ENCODE data around the gene CNOT9.
"Not testable (repeated sequence)": the region's sequence is repeated elsewhere in the genome, so short reads cannot be mapped to it uniquely, and the experiment has no call there.

CNOT9 gene

GRCh38 chr2:218568190-218569037 is at the start of gene CNOT9, which contains the start of gene USP37:
CNOT9 (plus strand) TSS chr2:218568839; CDS start chr2:218568955, 116 bp downstream.
USP37 (minus strand) TSS chr2:218568351; CDS start chr2:218558653, 9,698 bp downstream.
- Histone ChIP-seq H3K27ac (ENCODE audit: low read length) (peak within 1 kb of the TSS; percentile 91), H3K4me1 (ENCODE audit: control insufficient read depth, insufficient read depth, low read length) (peaks cover 27% of the 10 kb centered on the region), H3K9ac (ENCODE audit: low read length in 2 of 2) (peak within 1 kb of the TSS; percentile 89 to 92), H3K4me3 (ENCODE audit: low read length in 2 of 2) (peak within 1 kb of the TSS; percentile 86 to 91), H3K27me3 (ENCODE audit: control insufficient read depth in 1 of 2, insufficient read depth in 2 of 2, low read length in 2 of 2) (no peaks in the 10 kb centered on the region), H3K9me3 (ENCODE audit: control insufficient read depth in 2 of 2, low read length in 2 of 2) (no peaks in the 10 kb centered on the region), H3K36me3 (ENCODE audit: control insufficient read depth in 2 of 2, insufficient read depth in 2 of 2, low read length in 2 of 2) (no peaks in the 10 kb centered on the region)

GRCh38 chr2:218518876-218519275 is 49.8 kb upstream of the CNOT9 start:
- Histone ChIP-seq H3K27me3 (ENCODE audit: control insufficient read depth in 1 of 2, insufficient read depth in 2 of 2, low read length in 2 of 2) (no peaks in the 10 kb centered on the region), H3K4me1 (ENCODE audit: control insufficient read depth, insufficient read depth, low read length) (no peaks in the 10 kb centered on the region)

DNA sequence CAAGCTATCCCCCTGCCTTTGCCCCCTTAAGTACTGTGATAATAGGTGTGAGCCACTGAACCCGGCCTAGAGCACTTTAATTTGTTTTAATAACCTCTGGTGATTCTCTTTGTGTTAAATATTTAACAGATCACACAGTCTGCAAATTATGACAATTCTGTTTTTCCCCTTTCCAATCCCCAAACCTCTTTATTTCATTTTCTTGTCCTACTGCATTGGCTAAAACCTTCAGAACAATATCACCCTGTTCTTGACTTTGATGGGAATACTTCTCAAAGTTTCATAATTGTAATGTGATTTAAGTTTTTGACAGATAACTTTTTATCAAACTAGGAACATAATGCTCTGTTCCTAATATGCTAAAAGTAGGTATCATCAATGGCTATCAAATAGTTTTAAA is 45.0 kb upstream of the CNOT9 start:
- no peaks in the 10 kb centered on the region for H3K4me1 ChIP-seq (ENCODE audit: control insufficient read depth, insufficient read depth, low read length)
- H3K27me3 ChIP-seq (ENCODE audit: control insufficient read depth in 1 of 2, insufficient read depth in 2 of 2, low read length in 2 of 2), result no peaks in the 10 kb centered on the region
- H3K9ac ChIP-seq (ENCODE audit: low read length in 2 of 2), result no peak overlapping the region
- no peak overlapping the region for H3K4me3 ChIP-seq (ENCODE audit: low read length in 2 of 2)
- H3K36me3 ChIP-seq (ENCODE audit: control insufficient read depth in 2 of 2, insufficient read depth in 2 of 2, low read length in 2 of 2), result peaks cover 0 to 10% of the 10 kb centered on the region in 2 donors
- H3K9me3 ChIP-seq (ENCODE audit: control insufficient read depth in 2 of 2, low read length in 2 of 2), result no peaks in the 10 kb centered on the region
- no peak overlapping the region for H3K27ac ChIP-seq (ENCODE audit: low read length)

More at GRCh38 chr2:218518876-218519275, 49.8 kb upstream of the CNOT9 start:
- Histone ChIP-seq H3K9ac (ENCODE audit: low read length in 2 of 2) (no peak overlapping the region), H3K4me3 (ENCODE audit: low read length in 2 of 2) (no peak overlapping the region), H3K27ac (ENCODE audit: low read length) (no peak overlapping the region), H3K36me3 (ENCODE audit: control insufficient read depth in 2 of 2, insufficient read depth in 2 of 2, low read length in 2 of 2) (peaks cover 0 to 4% of the 10 kb centered on the region in 2 donors), H3K9me3 (ENCODE audit: control insufficient read depth in 2 of 2, low read length in 2 of 2) (no peaks in the 10 kb centered on the region)

GRCh38 chr2:218528409-218528808 is 40.2 kb upstream of the CNOT9 start:
- H3K9me3 ChIP-seq (ENCODE audit: control insufficient read depth in 2 of 2, low read length in 2 of 2); H3K4me1 ChIP-seq (ENCODE audit: control insufficient read depth, insufficient read depth, low read length); H3K4me3 ChIP-seq (ENCODE audit: low read length in 2 of 2); H3K9ac ChIP-seq (ENCODE audit: low read length in 2 of 2); H3K27ac ChIP-seq (ENCODE audit: low read length); H3K27me3 ChIP-seq (ENCODE audit: control insufficient read depth in 1 of 2, insufficient read depth in 2 of 2, low read length in 2 of 2): not testable (repeated sequence)
- peaks cover 24 to 27% of the 10 kb centered on the region in 2 donors for H3K36me3 ChIP-seq (ENCODE audit: control insufficient read depth in 2 of 2, insufficient read depth in 2 of 2, low read length in 2 of 2)

DNA sequence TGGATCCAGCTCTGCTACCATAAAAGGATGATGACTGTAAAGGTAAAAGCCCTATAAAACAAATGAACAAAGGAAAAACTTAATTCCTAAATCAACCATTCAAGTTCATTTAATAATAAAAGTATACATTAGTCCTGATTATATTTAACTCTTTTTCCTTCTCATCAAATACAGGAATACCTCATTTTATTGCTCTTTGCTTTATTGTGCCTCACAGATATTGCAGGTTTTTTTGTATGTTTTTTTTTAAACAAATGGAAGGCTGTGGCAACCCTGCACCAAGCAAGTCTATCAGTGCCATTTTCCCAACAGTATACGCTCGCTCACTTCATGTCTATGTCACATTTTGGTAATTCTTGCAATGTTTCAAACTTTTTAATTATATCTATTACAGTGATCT is 38.6 kb upstream of the CNOT9 start:
- H3K27me3 ChIP-seq (ENCODE audit: control insufficient read depth in 1 of 2, insufficient read depth in 2 of 2, low read length in 2 of 2), result no peaks in the 10 kb centered on the region
- H3K36me3 ChIP-seq (ENCODE audit: control insufficient read depth in 2 of 2, insufficient read depth in 2 of 2, low read length in 2 of 2), result peaks cover 24 to 27% of the 10 kb centered on the region in 2 donors
- no peak overlapping the region for H3K4me3 ChIP-seq (ENCODE audit: low read length in 2 of 2)
- no peaks in the 10 kb centered on the region for H3K9me3 ChIP-seq (ENCODE audit: control insufficient read depth in 2 of 2, low read length in 2 of 2)
- H3K27ac ChIP-seq (ENCODE audit: low read length), result no peak overlapping the region
- H3K9ac ChIP-seq (ENCODE audit: low read length in 2 of 2), result no peak overlapping the region
- no peaks in the 10 kb centered on the region for H3K4me1 ChIP-seq (ENCODE audit: control insufficient read depth, insufficient read depth, low read length)

DNA sequence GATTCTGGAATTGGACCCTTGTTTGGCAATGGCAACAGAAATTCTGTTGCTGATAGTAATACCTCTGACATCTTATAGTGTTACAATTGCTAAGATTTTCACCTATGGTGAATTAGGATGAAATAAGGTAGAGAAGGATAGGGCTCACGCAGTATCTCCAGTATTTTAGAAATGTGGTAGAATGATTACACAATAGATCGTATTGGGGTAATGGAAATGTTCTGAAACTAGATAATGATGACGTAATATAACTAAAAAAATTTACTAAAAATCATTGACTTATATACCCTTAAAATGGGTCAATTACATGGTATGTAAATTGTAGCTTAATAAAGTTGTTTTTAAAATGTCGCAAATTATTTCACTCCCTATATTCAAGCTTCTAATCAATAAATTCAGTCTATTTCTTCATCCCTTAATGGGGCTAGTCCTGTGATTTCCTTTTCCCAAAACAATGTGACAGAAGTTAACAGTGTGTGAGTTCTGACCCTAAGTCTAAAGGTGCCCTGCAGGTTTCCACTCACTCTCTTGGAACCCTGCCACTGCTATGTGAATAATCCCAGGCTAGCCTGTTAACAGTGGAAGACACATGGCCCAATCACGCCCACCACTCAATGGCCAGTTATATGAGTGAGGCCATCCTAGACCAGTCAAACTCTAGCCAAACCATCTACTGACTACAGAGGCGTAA is 31.7 kb upstream of the CNOT9 start:
- H3K9me3 ChIP-seq (ENCODE audit: control insufficient read depth in 2 of 2, low read length in 2 of 2), result no peaks in the 10 kb centered on the region
- H3K4me1 ChIP-seq (ENCODE audit: control insufficient read depth, insufficient read depth, low read length), result no peaks in the 10 kb centered on the region
- H3K4me3 ChIP-seq (ENCODE audit: low read length in 2 of 2), result no peak overlapping the region
- no peak overlapping the region for H3K9ac ChIP-seq (ENCODE audit: low read length in 2 of 2)
- peaks cover 22 to 32% of the 10 kb centered on the region in 2 donors for H3K36me3 ChIP-seq (ENCODE audit: control insufficient read depth in 2 of 2, insufficient read depth in 2 of 2, low read length in 2 of 2)
- no peak overlapping the region for H3K27ac ChIP-seq (ENCODE audit: low read length)
- no peaks in the 10 kb centered on the region for H3K27me3 ChIP-seq (ENCODE audit: control insufficient read depth in 1 of 2, insufficient read depth in 2 of 2, low read length in 2 of 2)

DNA sequence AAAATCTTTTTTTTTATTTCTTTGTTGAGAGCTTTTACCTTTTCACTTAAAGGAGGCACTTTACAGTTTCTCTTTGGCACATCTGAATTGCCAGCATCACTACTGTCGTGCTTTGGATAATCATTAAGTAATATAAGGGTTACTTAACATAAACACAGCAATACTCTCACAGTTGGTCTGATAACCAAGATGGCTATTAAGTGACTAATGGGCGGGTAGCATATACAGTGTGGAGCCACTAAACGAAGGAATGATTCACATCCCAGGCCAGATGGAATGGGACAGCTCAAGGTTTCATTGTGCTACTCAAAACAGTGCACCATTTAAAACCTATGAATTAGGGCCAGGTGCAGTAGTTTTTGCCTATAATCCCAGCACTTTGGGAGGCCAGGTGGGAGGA is 28.6 kb upstream of the CNOT9 start:
- peaks cover 36 to 46% of the 10 kb centered on the region in 2 donors for H3K36me3 ChIP-seq (ENCODE audit: control insufficient read depth in 2 of 2, insufficient read depth in 2 of 2, low read length in 2 of 2)
- H3K9me3 ChIP-seq (ENCODE audit: control insufficient read depth in 2 of 2, low read length in 2 of 2), result no peaks in the 10 kb centered on the region
- H3K4me1 ChIP-seq (ENCODE audit: control insufficient read depth, insufficient read depth, low read length), result no peaks in the 10 kb centered on the region
- no peak overlapping the region for H3K4me3 ChIP-seq (ENCODE audit: low read length in 2 of 2)
- no peak overlapping the region for H3K9ac ChIP-seq (ENCODE audit: low read length in 2 of 2)
- H3K27ac ChIP-seq (ENCODE audit: low read length), result no peak overlapping the region
- no peaks in the 10 kb centered on the region for H3K27me3 ChIP-seq (ENCODE audit: control insufficient read depth in 1 of 2, insufficient read depth in 2 of 2, low read length in 2 of 2)

DNA sequence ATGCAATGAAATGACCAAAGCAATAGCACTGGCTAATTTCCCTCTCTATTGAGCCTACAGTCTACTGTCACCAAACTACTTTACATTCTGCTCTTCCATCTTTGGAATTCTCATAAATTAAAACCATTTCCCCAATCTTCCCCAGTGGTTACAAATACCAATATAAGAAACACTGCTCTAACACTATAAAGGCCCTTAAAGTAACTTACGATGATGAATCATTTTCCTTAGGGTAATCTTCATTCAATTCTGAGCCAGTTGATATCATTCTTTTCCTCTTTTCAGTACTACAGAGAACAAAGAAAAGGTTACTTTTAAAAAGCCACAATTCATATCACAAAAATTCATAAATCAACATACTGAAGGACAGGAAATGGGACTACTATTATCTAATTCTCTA is 22.6 kb upstream of the CNOT9 start:
- H3K27me3 ChIP-seq (ENCODE audit: control insufficient read depth in 1 of 2, insufficient read depth in 2 of 2, low read length in 2 of 2), result no peaks in the 10 kb centered on the region
- no peaks in the 10 kb centered on the region for H3K9me3 ChIP-seq (ENCODE audit: control insufficient read depth in 2 of 2, low read length in 2 of 2)
- no peak overlapping the region for H3K27ac ChIP-seq (ENCODE audit: low read length)
- peaks cover 30 to 55% of the 10 kb centered on the region in 2 donors for H3K36me3 ChIP-seq (ENCODE audit: control insufficient read depth in 2 of 2, insufficient read depth in 2 of 2, low read length in 2 of 2)
- no peak overlapping the region for H3K9ac ChIP-seq (ENCODE audit: low read length in 2 of 2)
- no peak overlapping the region for H3K4me3 ChIP-seq (ENCODE audit: low read length in 2 of 2)
- H3K4me1 ChIP-seq (ENCODE audit: control insufficient read depth, insufficient read depth, low read length), result no peaks in the 10 kb centered on the region

- Histone ChIP-seq H3K4me3 (ENCODE audit: low read length in 2 of 2) (no peak overlapping the region), H3K4me1 (ENCODE audit: control insufficient read depth, insufficient read depth, low read length) (no peaks in the 10 kb centered on the region), H3K9me3 (ENCODE audit: control insufficient read depth in 2 of 2, low read length in 2 of 2) (no peaks in the 10 kb centered on the region), H3K27ac (ENCODE audit: low read length) (no peak overlapping the region), H3K36me3 (ENCODE audit: control insufficient read depth in 2 of 2, insufficient read depth in 2 of 2, low read length in 2 of 2) (peaks cover 24 to 54% of the 10 kb centered on the region in 2 donors), H3K9ac (ENCODE audit: low read length in 2 of 2) (no peak overlapping the region), H3K27me3 (ENCODE audit: control insufficient read depth in 1 of 2, insufficient read depth in 2 of 2, low read length in 2 of 2) (no peaks in the 10 kb centered on the region)
Observed at GRCh38 chr2:218547511-218547910, 21.1 kb upstream of the CNOT9 start.

DNA sequence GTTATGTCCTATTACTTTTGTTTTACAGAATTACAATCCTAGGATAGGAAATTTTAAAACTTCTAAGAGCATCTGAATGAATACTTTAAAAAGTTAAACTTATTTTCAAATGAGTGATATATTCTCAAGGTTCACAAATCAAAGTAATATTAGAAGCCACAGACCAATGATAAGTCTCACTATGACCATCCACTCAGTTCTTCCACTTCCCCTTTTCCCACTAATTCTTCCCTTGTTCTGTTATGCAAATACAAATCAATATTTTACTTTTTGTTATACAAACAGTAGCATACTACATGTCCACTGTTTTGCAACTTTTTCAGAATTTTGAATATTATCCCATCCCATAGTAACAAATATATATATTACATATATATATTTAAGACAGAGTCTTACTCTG is 20.7 kb upstream of the CNOT9 start:
- no peaks in the 10 kb centered on the region for H3K27me3 ChIP-seq (ENCODE audit: control insufficient read depth in 1 of 2, insufficient read depth in 2 of 2, low read length in 2 of 2)
- H3K4me1 ChIP-seq (ENCODE audit: control insufficient read depth, insufficient read depth, low read length), result no peaks in the 10 kb centered on the region
- H3K36me3 ChIP-seq (ENCODE audit: control insufficient read depth in 2 of 2, insufficient read depth in 2 of 2, low read length in 2 of 2), result peaks cover 25 to 54% of the 10 kb centered on the region in 2 donors
- H3K27ac ChIP-seq (ENCODE audit: low read length), result no peak overlapping the region
- no peaks in the 10 kb centered on the region for H3K9me3 ChIP-seq (ENCODE audit: control insufficient read depth in 2 of 2, low read length in 2 of 2)
- no peak overlapping the region for H3K9ac ChIP-seq (ENCODE audit: low read length in 2 of 2)
- H3K4me3 ChIP-seq (ENCODE audit: low read length in 2 of 2), result no peak overlapping the region

DNA sequence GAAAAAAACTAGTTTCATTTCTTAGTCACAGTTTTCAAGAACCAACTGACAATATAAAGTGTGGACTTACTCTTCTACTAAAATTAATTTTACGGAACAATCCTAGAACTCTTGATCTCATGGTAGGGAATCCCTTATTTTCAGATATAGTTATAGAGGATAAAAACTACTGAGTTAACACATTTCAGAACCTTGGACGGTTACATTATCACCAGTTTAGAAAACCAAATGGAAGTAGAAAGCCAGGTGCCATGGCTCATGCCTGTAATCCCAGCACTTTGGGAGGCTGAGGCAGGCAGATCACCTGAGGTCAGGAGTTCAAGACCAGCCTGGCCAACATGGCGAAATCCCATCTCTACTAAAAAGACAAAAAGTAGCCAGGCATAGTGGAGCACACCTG is 14.4 kb upstream of the CNOT9 start:
- H3K9ac ChIP-seq (ENCODE audit: low read length in 2 of 2), result not testable (repeated sequence)
- H3K36me3 ChIP-seq (ENCODE audit: control insufficient read depth in 2 of 2, insufficient read depth in 2 of 2, low read length in 2 of 2), result peaks cover 22 to 27% of the 10 kb centered on the region in 2 donors

More for the DNA sequence above, 14.4 kb upstream of the CNOT9 start:
- not testable (repeated sequence) for H3K9me3 ChIP-seq (ENCODE audit: control insufficient read depth in 2 of 2, low read length in 2 of 2); H3K4me1 ChIP-seq (ENCODE audit: control insufficient read depth, insufficient read depth, low read length); H3K27ac ChIP-seq (ENCODE audit: low read length); H3K27me3 ChIP-seq (ENCODE audit: control insufficient read depth in 1 of 2, insufficient read depth in 2 of 2, low read length in 2 of 2); H3K4me3 ChIP-seq (ENCODE audit: low read length in 2 of 2)
